Iris pigment epithelial cell (primary cell): ENCODE measurements around the gene PDE6A.
"Not testable (repeated sequence)": the region's sequence is repeated elsewhere in the genome, so short reads cannot be mapped to it uniquely, and the experiment has no call there.

Experiments used
- DNase-seq: peaks from one replicate; pipeline ENCODE4 v3.0.0-alpha.2; 2011; ENCODE audit warnings: low read depth

The PDE6A gene

DNA sequence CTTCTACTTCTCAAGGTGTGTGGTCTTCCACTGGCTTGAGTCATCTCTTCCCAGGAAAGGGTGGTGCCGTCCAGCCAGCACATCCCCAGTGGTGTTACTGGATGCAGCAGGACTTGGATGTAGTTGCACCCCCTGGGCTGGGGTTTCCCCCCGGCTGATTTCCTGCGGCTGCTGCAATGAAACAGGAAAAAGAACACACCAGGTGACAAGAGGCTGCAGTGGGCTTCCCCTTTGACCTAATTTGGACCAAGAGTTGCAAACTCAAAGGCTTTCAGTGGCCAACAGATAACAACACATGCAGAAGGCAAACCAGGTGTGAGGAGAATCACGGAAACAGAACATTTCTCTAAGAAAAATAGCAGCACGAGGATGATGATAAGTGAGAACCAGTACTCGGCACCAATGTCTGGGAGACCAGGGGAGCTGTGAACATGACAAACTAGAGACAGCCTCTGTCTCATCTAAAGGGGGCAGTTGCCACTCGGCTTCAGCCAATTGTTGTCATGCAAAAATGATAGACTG lies 83.7 kb downstream of the PDE6A start:
- peak; percentile 31 for DNase-seq

- DNase-seq: no peak
Observed at GRCh38 chr5:149859746-149860145, 84.8 kb downstream of the PDE6A start.

GRCh38 chr5:149858481-149858880 lies 86.1 kb downstream of the PDE6A start:
- not testable (repeated sequence) for DNase-seq

- peak; percentile 54 for DNase-seq
Observed at GRCh38 chr5:149857499-149857898, 87.1 kb downstream of the PDE6A start.

DNA sequence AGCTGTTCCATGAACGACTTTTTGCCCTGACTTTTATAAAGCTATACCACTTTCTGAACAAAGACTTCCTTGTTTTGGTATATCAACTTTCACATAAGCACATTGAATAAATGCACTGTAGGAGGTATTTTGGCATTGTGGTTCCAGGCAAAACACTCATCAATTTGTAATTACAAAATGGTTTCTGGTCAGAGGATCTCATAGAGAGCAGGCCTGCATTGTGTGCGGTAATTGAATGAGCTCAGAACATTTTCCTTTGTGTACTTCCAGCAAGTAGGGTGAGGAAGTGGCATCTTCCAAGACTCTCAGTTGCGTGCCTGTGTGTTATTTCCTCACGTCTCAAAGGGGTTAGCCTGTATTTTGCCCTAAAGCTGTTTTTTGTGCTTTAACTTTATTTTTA lies 89.2 kb downstream of the PDE6A start:
- DNase-seq: no peak

GRCh38 chr5:149854866-149855265 lies 89.7 kb downstream of the PDE6A start:
- no peak for DNase-seq

GRCh38 chr5:149853701-149854100 lies 90.9 kb downstream of the PDE6A start:
- no peak for DNase-seq

GRCh38 chr5:149853331-149853648 lies 91.3 kb downstream of the PDE6A start:
- DNase-seq: no peak

GRCh38 chr5:149852641-149853330 lies 91.8 kb downstream of the PDE6A start:
- peak; percentile 82 for DNase-seq

- peak; percentile 55 for DNase-seq
Observed at GRCh38 chr5:149851211-149851610, 93.4 kb downstream of the PDE6A start.

DNA sequence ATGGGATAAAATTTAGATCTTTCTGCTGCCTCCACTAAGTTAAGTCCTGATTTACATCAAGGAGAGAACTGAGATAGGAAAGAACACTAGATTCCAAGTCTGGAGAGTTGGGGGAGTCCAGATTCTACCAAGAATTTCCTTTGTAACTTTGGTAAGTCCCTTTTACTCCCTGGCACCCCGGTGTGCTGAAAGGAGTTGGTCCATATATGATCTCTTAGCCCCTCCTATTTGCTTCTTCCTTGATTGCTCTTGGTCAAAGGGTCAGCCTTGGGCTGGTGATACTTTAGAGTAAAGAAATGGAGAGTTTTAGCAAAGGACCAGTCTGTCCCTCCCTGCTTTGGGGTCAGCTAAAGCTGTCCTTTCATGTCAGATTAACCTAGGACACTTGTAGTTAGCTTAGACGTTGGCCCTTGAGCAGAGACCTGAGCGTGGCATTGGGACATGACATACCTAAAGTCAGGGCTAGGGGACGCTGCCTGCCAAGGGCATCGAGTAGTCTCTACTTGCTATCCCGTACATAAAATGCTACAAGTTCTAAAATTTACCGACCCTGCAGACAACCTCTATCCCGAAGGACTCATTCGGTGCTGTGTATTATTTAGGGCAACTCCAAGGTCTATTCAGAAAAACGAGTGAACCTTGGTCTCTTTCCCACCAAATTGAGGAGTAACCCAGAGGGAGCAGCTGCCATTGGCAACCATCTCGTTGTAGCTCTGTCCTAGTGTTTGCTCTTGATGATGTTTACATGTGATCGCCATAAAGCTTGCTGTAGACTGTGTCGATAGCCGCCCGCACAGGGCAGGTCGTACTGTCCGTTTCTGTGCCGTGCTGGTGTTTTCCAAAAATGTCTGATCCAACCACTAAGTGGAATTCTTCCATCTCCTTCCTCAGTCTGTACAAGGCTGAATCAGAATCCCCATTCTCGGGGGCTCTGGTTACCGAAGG lies 94.4 kb downstream of the PDE6A start:
- DNase-seq: no peak

DNA sequence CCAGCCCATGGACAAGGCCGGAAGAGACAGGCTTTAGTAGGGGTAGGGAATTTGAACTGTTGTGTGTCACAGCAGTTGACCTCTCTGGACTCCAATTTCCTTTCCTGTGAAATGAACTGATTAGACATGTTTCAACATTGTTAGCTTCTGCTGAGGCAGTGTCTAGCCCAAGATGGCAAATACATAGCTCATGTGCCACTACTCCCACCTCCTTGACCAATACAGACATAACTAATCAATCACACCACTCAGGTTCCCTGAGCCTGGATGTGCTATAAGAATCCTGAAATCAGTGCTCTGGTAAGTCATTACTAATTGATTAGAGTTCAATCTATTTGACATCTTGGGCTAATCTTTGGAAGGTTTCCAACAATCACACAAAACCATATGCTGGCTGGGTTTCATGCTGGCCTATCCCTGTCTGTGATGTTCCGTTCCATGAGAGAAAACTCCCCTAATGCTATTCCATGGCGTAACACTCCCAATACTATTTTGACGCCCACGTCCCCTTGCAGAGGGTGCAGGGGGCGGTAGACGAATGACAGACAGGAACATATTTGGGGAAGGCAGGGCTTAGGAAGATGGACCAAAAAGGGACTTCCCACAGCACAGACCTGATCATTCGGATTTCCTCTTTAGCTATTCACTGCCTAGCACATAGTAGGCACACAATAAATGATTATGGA lies 95.2 kb downstream of the PDE6A start:
- no peak for DNase-seq

DNA sequence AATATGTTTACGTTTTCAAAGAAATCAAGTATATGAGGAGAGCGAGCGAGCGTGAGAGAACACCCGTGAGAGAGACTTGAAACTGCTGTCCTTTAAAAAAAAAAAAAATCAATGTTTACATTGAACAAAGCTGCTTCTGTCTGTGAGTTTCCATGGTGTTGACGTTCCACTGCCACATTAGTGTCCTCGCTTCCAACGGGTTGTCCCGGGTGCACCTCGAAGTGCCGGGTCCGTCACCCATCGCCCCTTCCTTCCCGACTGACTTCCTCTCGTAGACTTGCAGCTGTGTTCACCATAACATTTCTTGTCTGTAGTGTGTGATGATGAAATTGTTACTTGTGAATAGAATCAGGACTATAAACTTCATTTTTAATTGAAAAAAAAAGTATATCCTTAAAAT lies 97.0 kb downstream of the PDE6A start:
- no peak for DNase-seq

- DNase-seq: no peak
Observed at GRCh38 chr5:149846021-149846420, 98.6 kb downstream of the PDE6A start.

- DNase-seq: no peak
Observed at GRCh38 chr5:149845601-149846000, 99.0 kb downstream of the PDE6A start.

DNA sequence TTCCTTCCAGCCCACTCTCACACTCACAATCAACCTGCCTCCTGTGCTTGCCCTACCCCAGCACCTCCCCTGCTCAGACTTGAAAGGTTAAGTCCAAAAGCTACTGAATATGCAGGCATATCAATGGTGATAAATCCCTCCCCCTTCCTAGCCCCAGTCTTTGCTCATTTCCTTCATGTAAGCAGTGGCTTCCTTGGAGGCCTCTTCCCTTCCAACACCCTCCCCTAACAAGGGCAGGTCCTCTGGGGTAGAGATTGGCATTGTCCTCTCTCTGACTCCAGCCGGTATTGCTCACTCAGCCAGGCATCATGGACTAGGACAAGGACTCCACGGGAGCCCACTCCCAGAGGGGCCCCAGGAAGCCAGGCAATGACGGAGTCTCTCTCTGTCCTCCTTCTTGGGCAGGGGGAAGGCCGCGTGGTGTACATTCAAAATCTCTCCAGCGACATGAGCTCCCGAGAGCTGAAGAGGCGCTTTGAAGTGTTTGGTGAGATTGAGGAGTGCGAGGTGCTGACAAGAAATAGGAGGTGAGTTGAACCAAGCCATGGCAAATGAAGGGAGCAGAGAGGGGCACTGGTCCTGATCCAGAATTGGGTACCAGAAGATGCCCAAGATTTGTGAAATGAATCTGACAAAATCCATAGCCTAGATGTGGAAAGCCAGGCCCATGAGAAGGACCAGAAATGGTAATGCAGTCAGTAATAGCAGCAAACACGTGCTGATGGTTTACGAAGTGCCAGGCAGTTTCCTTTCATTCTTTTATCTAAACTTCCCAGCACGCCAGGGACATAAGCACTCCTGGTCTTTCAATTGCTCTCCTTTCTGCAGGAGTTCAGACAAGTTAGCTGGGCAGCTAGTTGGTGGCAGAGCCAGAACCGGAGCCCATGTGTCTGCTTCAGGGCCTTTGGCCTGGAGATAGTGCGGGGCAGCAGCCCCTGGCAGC lies 102.5 kb downstream of the PDE6A start:
- no peak for DNase-seq

- DNase-seq: no peak
Observed at GRCh38 chr5:149840226-149840825, 104.3 kb downstream of the PDE6A start.

DNA sequence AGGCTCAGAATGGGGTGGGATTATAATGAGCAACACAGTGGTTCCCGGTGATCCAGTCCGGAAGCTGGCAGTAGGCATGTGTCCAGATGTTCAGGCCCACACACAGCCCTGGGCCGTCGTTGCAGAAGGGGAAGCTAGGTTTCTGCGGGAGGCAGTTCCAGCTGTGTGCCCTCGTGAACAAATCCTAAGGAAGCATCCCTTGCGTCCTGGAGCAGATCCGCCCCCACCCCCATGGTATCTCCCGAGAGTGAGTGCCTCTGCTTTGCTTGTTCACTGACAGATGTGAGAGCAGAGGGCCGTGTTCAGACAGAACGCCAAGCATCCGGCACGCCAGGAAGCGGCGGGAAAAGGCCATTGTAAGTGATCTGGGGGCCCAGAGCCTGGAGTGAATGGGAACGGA lies 104.8 kb downstream of the PDE6A start:
- DNase-seq: no peak

GRCh38 chr5:149838881-149839739 lies 105.5 kb downstream of the PDE6A start:
- peak; percentile 82 for DNase-seq

DNA sequence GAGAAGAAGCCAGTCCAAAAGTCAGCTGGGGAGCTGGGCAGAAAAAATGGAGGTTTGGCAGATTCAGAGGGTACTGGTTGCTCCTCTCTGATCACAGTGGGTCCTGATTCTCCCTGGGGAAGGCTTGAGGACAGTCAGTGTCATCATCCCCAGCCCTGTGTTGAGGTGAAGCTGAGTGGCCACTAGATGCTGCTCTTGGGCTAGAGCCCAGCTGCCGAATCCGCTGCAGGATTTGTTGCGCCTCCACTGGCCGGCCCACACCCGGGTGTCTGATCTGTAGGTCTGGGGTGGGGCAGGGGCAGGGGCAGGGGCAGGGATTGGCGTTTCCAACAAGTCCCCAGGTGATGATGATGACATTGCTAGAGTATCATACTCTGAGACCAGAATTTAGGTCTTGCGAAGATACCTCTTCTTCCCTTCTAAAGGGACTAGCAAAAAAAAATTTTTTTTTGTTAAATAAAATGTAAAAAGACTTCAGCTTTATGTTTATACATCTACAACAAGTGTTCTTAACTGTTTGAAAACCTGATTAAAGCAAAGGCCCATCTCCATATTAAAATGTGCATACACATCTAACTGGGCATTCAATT lies 106.8 kb downstream of the PDE6A start:
- DNase-seq: peak; percentile 77
